ENCODE results near the gene LRRC47. TPM values are rescaled to one million over a fixed set of nuclear protein-coding genes. Genes with fewer than 3 reads are reported as not detected.

The LRRC47 gene
- total RNA-seq, 1 experiment from 2014 or later: 65.1 TPM

GRCh38 chr1:3786468-3787348 lies 9.6 kb downstream of the LRRC47 start:
- Histone ChIP-seq H3K56ac (ENCODE audit: insufficient read length, low read depth, low read length) (no peak overlapping the region), H3K4ac (ENCODE audit: low read depth, low read length) (no peak overlapping the region), H3K79me1 (ENCODE audit: insufficient read depth, low read depth, low read length, poor library complexity, severe bottlenecking) (no peaks in the 10 kb centered on the region), H2AFZ (ENCODE audit: low read length) (no peak overlapping the region), H3K23me2 (ENCODE audit: insufficient read length, low read depth, low read length, poor library complexity, severe bottlenecking) (no peaks in the 10 kb centered on the region), H3K4me2 (ENCODE audit: insufficient read depth, insufficient read length, low read length) (no peak overlapping the region), H3K4me1 (ENCODE audit: insufficient read depth, low read length) (no peaks in the 10 kb centered on the region), H2BK120ac (ENCODE audit: low read depth, low read length, poor library complexity, severe bottlenecking) (no peak overlapping the region), H2BK12ac (ENCODE audit: insufficient read length, low read depth, low read length) (no peak overlapping the region), H3K27me3 (ENCODE audit: insufficient read depth, low read length) (no peaks in the 10 kb centered on the region), H2AK5ac (ENCODE audit: insufficient read length, low read length) (no peak overlapping the region), H4K5ac (ENCODE audit: insufficient read length, low read depth, low read length) (no peak overlapping the region), H3K23ac (ENCODE audit: insufficient read length, low read depth, low read length) (no peak overlapping the region), H3K79me2 (ENCODE audit: insufficient read depth, low read length) (peaks cover 10% of the 10 kb centered on the region; the same call in 1 of the 2 replicates), H3T11ph (ENCODE audit: low read length) (no peak overlapping the region), H3K9ac (ENCODE audit: extremely low read depth, insufficient read length, low read length) (no peak overlapping the region), H4K20me1 (ENCODE audit: control insufficient read depth, insufficient read depth, insufficient read length) (no peaks in the 10 kb centered on the region), H3K14ac (ENCODE audit: insufficient read depth, low read length) (no peak overlapping the region), H3K18ac (ENCODE audit: insufficient read length, low read depth, low read length) (no peak overlapping the region), H4K8ac (replicated peaks; ENCODE audit: insufficient read length, low read depth, low read length) (no peak overlapping the region), H2BK5ac (ENCODE audit: insufficient read length, low read length) (no peak overlapping the region), H4K91ac (ENCODE audit: insufficient read length, low read depth, low read length) (no peak overlapping the region), H2BK20ac (ENCODE audit: low read depth, low read length, poor library complexity, severe bottlenecking) (no peak overlapping the region), H3K27ac (ENCODE audit: insufficient read length, low read depth, low read length) (no peak overlapping the region), H3K9me3 (ENCODE audit: control insufficient read depth, low read depth, low read length) (no peaks in the 10 kb centered on the region), H2BK15ac (ENCODE audit: low read depth, low read length) (no peak overlapping the region)
- H3K9me3 Mint-ChIP-seq: no peaks in the 10 kb centered on the region
- no peak overlapping the region for H3K4me3 Mint-ChIP-seq
- peaks cover 10 to 17% of the 10 kb centered on the region in 2 experiments for H3K4me1 Mint-ChIP-seq
- H3K27me3 Mint-ChIP-seq (ENCODE audit: low read depth): no peaks in the 10 kb centered on the region; the same call in 1 of the 2 replicates
- H3K27ac Mint-ChIP-seq: peak overlapping the region in 2 of 3 experiments; percentile 19 to 68; a peak in 1 of 7 replicates
- no CpG with 5 or more reads among the region's 45 CpGs for WGBS (ENCODE audit: extremely low coverage, insufficient read length, low lambda C conversion rate)
- peaks cover 54 to 64% (median 58%) of the 10 kb centered on the region in 3 experiments for H3K36me3 Mint-ChIP-seq (ENCODE audit: insufficient read depth in 1 of 3, low read depth in 3 of 3)
- TF ChIP-seq CTCF (conservative IDR thresholded peaks at IDR 0.05): no peak
- DNase-seq: no peak
